Astrocyte of the cerebellum (primary cell): ENCODE data around the gene PIRT.

Source experiments
- DNase-seq: peaks from one replicate; pipeline ENCODE4 v3.0.0-alpha.2; 2011; ENCODE audit warnings: low read depth
- H3K4me3 ChIP-seq: 2 replicates; pipeline ENCODE4 v1.5.1; 2011; ENCODE audit warnings: mild to moderate bottlenecking, low read depth, low read length, moderate library complexity
- CTCF ChIP-seq: IDR thresholded peaks from 2 replicates; pipeline ENCODE4 v1.5.1; 2012; ENCODE audit warnings: low read length, low read depth, moderate library complexity, mild to moderate bottlenecking; ENCODE audit errors: missing control alignments
- in situ Hi-C: cut with HindIII; loops from 2 replicates; pipeline ENCODE4 v1.10.0; 2017; ENCODE audit warnings: low sequenced_read_pairs

PIRT gene

GRCh38 chr17:10775740-10776356, 62.0 kb downstream of the PIRT start:
- in situ Hi-C loops = no loop called here
- TF ChIP-seq CTCF = no peak
- no peak overlapping the region for H3K4me3 ChIP-seq
- DNase-seq = no peak

DNA sequence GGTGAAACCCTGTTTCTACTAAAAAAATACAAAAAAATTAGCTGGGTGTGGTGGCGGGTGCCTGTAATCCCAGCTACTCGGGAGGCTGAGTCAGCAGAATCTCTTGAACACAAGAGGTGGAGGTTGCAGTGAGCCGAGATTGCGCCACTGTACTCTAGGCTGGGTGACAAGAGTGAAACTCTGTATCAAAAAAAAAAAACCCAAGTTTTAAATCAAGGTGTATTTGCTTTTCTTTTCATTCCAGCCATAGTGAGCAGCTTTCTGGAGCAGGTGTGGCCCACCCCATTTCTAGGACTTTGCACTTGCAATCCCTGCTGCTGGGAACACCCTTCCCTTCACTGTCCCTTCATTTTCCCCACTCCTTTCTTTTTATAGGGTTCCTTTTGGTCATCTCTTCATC, 62.8 kb downstream of the PIRT start:
- TF ChIP-seq CTCF = no peak
- in situ Hi-C loops = no loop called here
- no peak for DNase-seq
- no peak overlapping the region for H3K4me3 ChIP-seq

- in situ Hi-C loops = no loop called here
- no peak for TF ChIP-seq CTCF
- H3K4me3 ChIP-seq = no peak overlapping the region
- DNase-seq = no peak
Measured at GRCh38 chr17:10773391-10773790, 64.5 kb downstream of the PIRT start.
